NCI-H2196 treated with DMSO at 0.1 percent for 48 hours (cell line): ENCODE measurements around the gene WDR73.
"Not testable (repeated sequence)": the region's sequence is repeated elsewhere in the genome, so short reads cannot be mapped to it uniquely, and the experiment has no call there.

Experiments
- DNase-seq: peaks from one replicate; lab custom pipeline; 2025; ENCODE audit not compliant: unreplicated experiment; lab: John Stamatoyannopoulos, UW

The WDR73 gene

DNA sequence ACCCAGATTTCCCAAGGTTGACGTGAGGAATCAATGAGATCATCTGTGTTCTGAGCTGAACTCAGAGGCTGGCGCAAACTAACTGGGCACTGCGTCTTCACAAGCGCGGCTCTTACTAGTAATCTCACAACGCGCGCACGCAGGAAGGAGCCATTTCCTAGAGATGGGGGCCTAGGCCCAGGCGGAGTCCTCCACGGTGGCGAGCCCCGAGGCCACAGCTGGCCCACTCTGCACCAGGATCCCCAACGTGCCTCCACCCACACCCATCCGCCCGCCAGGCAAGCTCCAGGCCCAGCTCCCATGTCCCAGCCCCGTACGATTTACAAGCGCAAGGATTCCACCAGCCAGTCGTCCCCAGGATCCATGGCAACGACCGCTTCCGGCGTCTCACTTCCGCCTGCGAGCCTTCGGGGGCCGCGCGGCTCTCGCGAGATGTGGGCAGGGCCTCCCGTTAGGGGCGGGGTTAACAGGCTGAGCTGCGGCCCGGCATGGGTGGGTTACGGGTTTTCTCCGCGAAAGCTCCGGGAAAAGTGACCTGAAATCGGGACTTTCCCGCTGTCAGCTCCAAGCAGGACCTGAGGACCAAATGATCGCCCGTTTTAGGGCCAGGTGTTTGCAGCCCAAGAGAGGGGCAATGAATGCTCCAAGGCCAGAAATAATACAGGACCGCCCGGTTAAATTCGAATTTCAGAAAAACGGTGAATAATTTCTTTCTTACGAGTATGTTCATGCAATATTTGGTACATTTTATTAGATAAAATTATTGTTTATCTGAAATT is at the start of gene WDR73:
TSS of gene WDR73 (minus strand) at position 374 of the 779 bp plus-strand sequence. CDS start at position 365, 9 bp downstream.
- peak; percentile 55 for DNase-seq

GRCh38 chr15:84703808-84704207 is 49.7 kb upstream of the WDR73 start:
- no peak for DNase-seq

- no peak for DNase-seq
These were observed 48.9 kb upstream of the WDR73 start for GRCh38 chr15:84702961-84703482.

- DNase-seq = no peak
These were observed 45.6 kb upstream of the WDR73 start for GRCh38 chr15:84699538-84700191.

- DNase-seq = no peak
These were observed 43.3 kb upstream of the WDR73 start for GRCh38 chr15:84697236-84697990.

- DNase-seq = no peak
These were observed 42.7 kb upstream of the WDR73 start for GRCh38 chr15:84696757-84697156.

DNA sequence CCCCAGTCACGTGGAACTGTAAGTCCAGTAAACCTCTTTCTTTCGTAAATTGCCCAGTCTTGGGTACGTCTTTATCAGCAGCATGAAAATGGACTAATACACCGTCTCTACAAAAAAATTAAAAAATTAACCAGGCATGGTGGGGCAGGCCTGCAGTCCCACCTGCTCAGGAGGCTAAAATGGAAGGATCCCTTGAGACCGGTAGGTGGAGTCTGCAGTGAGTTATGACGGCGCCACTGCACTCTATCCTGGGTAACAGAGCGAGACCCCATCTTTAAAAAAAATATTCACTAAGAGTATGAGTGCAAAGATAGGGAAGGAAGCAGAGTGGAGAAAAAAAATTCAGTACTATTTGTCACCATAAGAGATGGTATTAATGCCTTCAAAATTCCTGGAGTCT is 36.3 kb upstream of the WDR73 start:
- DNase-seq = no peak

- no peak for DNase-seq
These were observed 35.8 kb upstream of the WDR73 start for GRCh38 chr15:84689858-84690257.

- not testable (repeated sequence) for DNase-seq
These were observed 32.4 kb upstream of the WDR73 start for GRCh38 chr15:84686446-84686845.

DNA sequence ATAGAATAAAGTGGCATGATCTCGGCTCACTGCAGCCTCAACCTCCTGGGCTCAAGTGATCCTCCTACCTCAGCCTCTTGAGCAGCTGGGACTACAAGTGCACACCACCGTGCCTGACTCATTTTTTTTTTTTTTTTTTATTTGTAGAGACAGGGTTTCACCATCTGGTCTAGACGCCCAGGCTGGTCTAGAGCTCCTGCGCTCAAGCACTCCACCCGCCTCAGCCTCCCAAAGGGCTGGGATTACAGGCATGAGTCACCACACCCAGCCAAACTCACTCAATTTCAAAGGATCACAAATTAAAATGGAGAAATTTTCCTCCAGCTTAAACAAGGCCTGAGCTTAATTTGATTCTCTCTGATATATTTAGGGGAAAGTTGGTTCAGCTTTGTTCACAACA is 31.2 kb upstream of the WDR73 start:
- no peak for DNase-seq

- DNase-seq = no peak
These were observed 30.0 kb upstream of the WDR73 start for GRCh38 chr15:84684092-84684491.

- DNase-seq = no peak
These were observed 27.7 kb upstream of the WDR73 start for GRCh38 chr15:84681831-84682230.

DNA sequence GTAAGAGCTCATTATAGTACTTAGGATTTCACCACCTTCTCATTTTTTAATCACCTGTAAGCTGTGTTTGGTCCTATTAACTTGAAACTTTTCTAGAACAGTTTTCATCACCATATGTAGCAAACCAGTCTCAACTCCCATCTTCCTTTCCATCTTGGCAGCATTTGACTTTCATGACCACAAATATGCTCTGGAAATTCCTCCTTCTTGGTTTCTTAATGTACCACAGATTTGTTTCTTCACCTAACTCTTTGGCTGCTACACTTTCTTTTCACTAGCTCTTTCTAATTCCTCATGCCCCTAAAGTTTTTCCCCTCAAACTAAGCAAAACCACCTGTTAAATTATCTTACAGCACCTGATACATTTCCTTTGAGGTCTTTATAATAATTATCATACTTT is 17.1 kb upstream of the WDR73 start:
- DNase-seq = no peak

- no peak for DNase-seq
These were observed 15.6 kb upstream of the WDR73 start for GRCh38 chr15:84669726-84670125.

DNA sequence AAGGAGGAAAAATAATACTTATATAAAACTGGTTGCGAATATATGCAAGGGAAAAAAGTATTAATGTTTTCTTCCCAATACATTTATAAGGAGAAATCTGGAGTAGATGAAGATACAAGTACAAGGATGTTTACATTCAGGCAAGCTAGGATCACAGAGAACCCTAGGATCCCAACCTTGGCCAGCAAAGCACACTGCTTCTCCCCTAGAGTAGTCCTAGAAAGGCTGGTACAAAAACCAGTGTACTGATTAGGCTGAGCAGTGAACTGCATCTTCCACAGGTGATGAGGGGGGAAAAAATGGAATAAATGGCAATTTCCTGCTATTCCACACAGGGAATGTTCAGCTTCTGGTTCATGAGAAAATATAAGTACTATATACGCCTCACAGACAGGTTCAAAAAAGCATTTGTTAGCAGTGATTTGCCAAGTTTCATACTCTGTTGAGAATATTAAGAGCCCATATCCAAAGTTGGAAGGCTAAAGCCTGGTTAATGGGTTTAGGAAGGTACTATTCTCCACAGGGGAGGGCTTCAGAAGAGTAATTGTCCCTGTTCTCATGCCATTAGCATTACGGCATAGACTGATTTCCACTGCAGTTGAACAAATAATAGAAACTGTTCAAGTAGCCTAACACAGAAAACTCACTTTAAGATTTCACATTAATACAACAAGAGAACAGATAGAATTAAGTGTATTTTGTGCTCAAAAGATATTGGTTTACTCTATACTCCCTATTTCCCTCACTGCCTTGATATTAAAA is 14.3 kb upstream of the WDR73 start:
- DNase-seq = no peak

- DNase-seq = no peak
These were observed 12.3 kb upstream of the WDR73 start for GRCh38 chr15:84666373-84666772.

DNA sequence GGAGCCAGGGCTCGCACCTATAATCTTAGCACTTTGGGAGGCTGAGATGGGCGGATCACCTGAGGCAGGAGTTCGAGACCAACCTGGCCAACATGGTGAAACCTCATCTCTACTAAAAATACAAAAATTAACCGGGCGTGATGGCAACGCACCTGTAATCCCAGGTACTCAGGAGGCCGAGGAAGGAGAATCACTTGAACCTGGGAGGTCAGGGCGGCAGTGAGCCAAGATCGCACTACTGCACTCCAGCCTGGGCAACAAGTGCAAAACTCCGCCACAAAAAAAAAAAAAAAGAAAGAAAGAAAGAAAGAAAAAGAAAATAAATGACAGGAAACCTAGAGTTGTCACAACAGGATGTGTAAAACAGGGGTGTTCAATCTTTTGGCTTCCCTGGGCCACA is 6.9 kb upstream of the WDR73 start:
- no peak for DNase-seq

GRCh38 chr15:84659904-84660781 is 6.1 kb upstream of the WDR73 start:
- DNase-seq = no peak

- no peak for DNase-seq
These were observed 4.8 kb upstream of the WDR73 start for GRCh38 chr15:84658788-84659411.
